H1 (cell line): ENCODE data around the gene GRIN3A.
A peak's percentile ranks its signal among the peaks of the same experiment; 100 is the strongest.

ENCODE experiments used
- CBX8 ChIP-seq: fragments of 300-800, 300-1000 bp; sonication (generic); IDR thresholded peaks from 2 replicates; pipeline ENCODE4 v1.7.1; 2016; ENCODE audit warnings: low read depth, low read length, borderline replicate concordance
- CTBP2 ChIP-seq: IDR thresholded peaks from 2 replicates; pipeline ENCODE4 v1.7.0; 2011; ENCODE audit warnings: borderline replicate concordance, mild to moderate bottlenecking, moderate library complexity, mixed read lengths, low read length; ENCODE audit not compliant: insufficient read depth, insufficient read length
- CTCF ChIP-seq, 3 experiments: IDR thresholded peaks; 1 replicate in 2 of 3; 2 replicates in 1 of 3; pipeline versions ENCODE4 v1.5.1 to v1.6.1; 2011; ENCODE audit warnings: low read length in 3 of 3, mild to moderate bottlenecking in 3 of 3, inconsistent platforms in 2 of 3, low read depth in 1 of 3, moderate library complexity in 1 of 3; ENCODE audit not compliant: insufficient read depth in 1 of 3; ENCODE audit errors: control extremely low read depth in 1 of 3
- EP300 ChIP-seq, 2 experiments: IDR thresholded peaks; 1 replicate in 1 of 2; 2 replicates in 1 of 2; pipeline ENCODE4 v1.6.1; 2011 to 2012; ENCODE audit warnings: low read depth in 2 of 2, low read length in 2 of 2, mild to moderate bottlenecking in 2 of 2, borderline replicate concordance in 1 of 2, inconsistent platforms in 1 of 2, moderate library complexity in 1 of 2
- GABPA ChIP-seq: IDR thresholded peaks from 2 replicates; pipeline ENCODE4 v1.6.1; 2011; ENCODE audit warnings: mild to moderate bottlenecking, low read length, moderate library complexity, borderline replicate concordance; ENCODE audit not compliant: insufficient read depth
- JUND ChIP-seq: IDR thresholded peaks from 2 replicates; pipeline ENCODE4 v1.6.1; 2011; ENCODE audit warnings: mild to moderate bottlenecking, improper control_type of control experiment, low read length
- POU5F1 ChIP-seq: IDR thresholded peaks from 2 replicates; pipeline ENCODE4 v1.6.1; 2011; ENCODE audit warnings: low read depth, mild to moderate bottlenecking, low read length, moderate library complexity
- SIN3A ChIP-seq, 2 experiments: IDR thresholded peaks in 1 of 2; conservative IDR thresholded peaks in 1 of 2; 2 replicates each; pipeline ENCODE4 v1.6.1; 2011 to 2012; ENCODE audit warnings: low read length in 2 of 2, improper control_type of control experiment in 1 of 2, low read depth in 1 of 2, mild to moderate bottlenecking in 1 of 2
- SP1 ChIP-seq: IDR thresholded peaks from 2 replicates; pipeline ENCODE4 v1.6.1; 2011; ENCODE audit warnings: low read depth, low read length
- TEAD4 ChIP-seq: IDR thresholded peaks from 2 replicates; pipeline ENCODE4 v1.6.1; 2012; ENCODE audit warnings: low read depth, low read length, inconsistent platforms, mixed read lengths

GRCh38 chr9:101635473-101635872, 103.0 kb downstream of the GRIN3A start:
- TF ChIP-seq CBX8 (no peak), CTCF (IDR thresholded peaks at IDR 0.05; ENCODE audit: control extremely low read depth in 1 of 3, insufficient read depth in 1 of 3, low read depth in 1 of 3, low read length in 3 of 3) (peak in 1 of 3 experiments; percentile 3; a peak in 1 of 4 replicates), SIN3A (conservative IDR thresholded peaks at IDR 0.05 in 1 of 2, IDR thresholded peaks at IDR 0.05 in 1 of 2; ENCODE audit: low read depth in 1 of 2, low read length in 2 of 2) (no peak), JUND (no peak), GABPA (no peak), EP300 (IDR thresholded peaks at IDR 0.05; ENCODE audit: borderline replicate concordance in 1 of 2, low read depth in 2 of 2, low read length in 2 of 2) (no peak), CTBP2 (no peak), POU5F1 (no peak), SP1 (no peak), TEAD4 (no peak)
